Panc1 (cell line): ENCODE measurements around the gene P2RY14. TPM values are rescaled to one million over a fixed set of nuclear protein-coding genes. Genes with fewer than 3 reads are reported as not detected.

Source experiments
- ATAC-seq: fragments of 200-7000 bp; cut with Tn5 transposase; 2 replicates; pipeline ENCODE4 v1.9.1; 2020; ENCODE audit warnings: mild to moderate bottlenecking, moderate library complexity
- BruUV-seq: library from RNA; stranded (reverse); fragments of 400-500 nt; replicated peaks from 2 replicates; lab custom pipeline; 2021; lab: Mats Ljungman, UMichigan
- CTCF ChIA-PET: fragments of 300-600 bp; sonication (Branson Sonifier 250); formaldehyde crosslinking; loops from one replicate; lab custom pipeline; 2022; ENCODE audit warnings: antibody characterized with exemption; lab: Charles Lee
- POLR2A ChIA-PET: fragments of 300-600 bp; sonication (Branson Sonifier 250); formaldehyde crosslinking; loops from one replicate; lab custom pipeline; 2022; ENCODE audit warnings: antibody characterized with exemption; lab: Charles Lee
- DNase-seq: peaks from one replicate; pipeline ENCODE4 v3.0.0-alpha.2; 2010; ENCODE audit warnings: low read depth, low spot score
- H3K27ac ChIP-seq: 2 replicates; pipeline ENCODE4 v1.5.1; 2011; ENCODE audit warnings: mild to moderate bottlenecking, low read length, inconsistent platforms
- H3K27me3 ChIP-seq: fragments of 200-500 bp; sonication (Bioruptor generic); 2 replicates; pipeline ENCODE4 v1.6.0; 2014; ENCODE audit warnings: low read length, inconsistent platforms; ENCODE audit not compliant: control insufficient read depth, insufficient read depth
- H3K36me3 ChIP-seq: fragments of 200-500 bp; sonication (Bioruptor generic); 2 replicates; pipeline ENCODE4 v1.5.1; 2014; ENCODE audit warnings: inconsistent platforms, mild to moderate bottlenecking, low read length, moderate library complexity; ENCODE audit not compliant: control insufficient read depth, insufficient read depth
- H3K4me1 ChIP-seq: 2 replicates; pipeline ENCODE4 v1.5.1; 2011; ENCODE audit warnings: inconsistent platforms, mild to moderate bottlenecking, low read length, moderate library complexity; ENCODE audit not compliant: control insufficient read depth, insufficient read depth
- H3K4me3 ChIP-seq, 2 experiments: 2 replicates each; pipeline ENCODE4 v1.5.1; 2011 to 2012; ENCODE audit warnings: low read depth in 2 of 2, low read length in 2 of 2, mild to moderate bottlenecking in 2 of 2, inconsistent platforms in 1 of 2, moderate library complexity in 1 of 2
- H3K9me3 ChIP-seq: fragments of 200-500 bp; sonication (Bioruptor generic); 2 replicates; pipeline ENCODE4 v1.5.1; 2014; ENCODE audit warnings: low read depth, mild to moderate bottlenecking, inconsistent platforms, low read length, moderate library complexity; ENCODE audit not compliant: control insufficient read depth, insufficient read depth
- POLR2AphosphoS5 ChIP-seq: IDR thresholded peaks from 2 replicates; pipeline ENCODE4 v1.6.1; 2012; ENCODE audit warnings: mild to moderate bottlenecking, low read depth, low read length, moderate library complexity
- SIN3A ChIP-seq: IDR thresholded peaks from 2 replicates; pipeline ENCODE4 v1.6.1; 2012; ENCODE audit warnings: low read depth, mild to moderate bottlenecking, low read length, moderate library complexity, borderline replicate concordance; ENCODE audit not compliant: insufficient read depth
- TCF7L2 ChIP-seq: IDR thresholded peaks from 2 replicates; pipeline ENCODE4 v1.6.1; 2011; ENCODE audit warnings: mild to moderate bottlenecking, low read depth, low read length, inconsistent platforms
- in situ Hi-C: cut with HindIII; loops from 2 replicates; pipeline ENCODE4 v1.10.0; 2016; ENCODE audit warnings: low sequenced_read_pairs, low pct_unique_long_range_greater_than_20kb
- intact Hi-C: fragments of 100-400 bp; cut with micrococcal nuclease; formaldehyde crosslinking; loops from one replicate; pipeline ENCODE4 v1.10.0; 2022; ENCODE audit not compliant: unreplicated experiment
- total RNA-seq: library from RNA; stranded (reverse); gene quantifications from one replicate; pipeline ENCODE4 v1.2.1, GENCODE V29; 2021; ENCODE audit not compliant: unreplicated experiment
- TF ChIP-seq, protein P1 (sequence below): fragments of 450-650 bp; IDR thresholded peaks from 2 replicates; pipeline ENCODE4 v1.5.1; 2017; ENCODE audit warnings: mild to moderate bottlenecking
- TF ChIP-seq, protein P2 (sequence below), 2 experiments: IDR thresholded peaks; 2 replicates each; pipeline ENCODE4 v1.6.1; 2011 to 2012; ENCODE audit warnings: low read depth in 2 of 2, control low read depth in 1 of 2, low read length in 1 of 2, mild to moderate bottlenecking in 1 of 2, moderate library complexity in 1 of 2; ENCODE audit not compliant: insufficient read depth in 1 of 2

Gene P2RY14
- total RNA-seq, 1 experiment from 2014 or later = not detected

DNA sequence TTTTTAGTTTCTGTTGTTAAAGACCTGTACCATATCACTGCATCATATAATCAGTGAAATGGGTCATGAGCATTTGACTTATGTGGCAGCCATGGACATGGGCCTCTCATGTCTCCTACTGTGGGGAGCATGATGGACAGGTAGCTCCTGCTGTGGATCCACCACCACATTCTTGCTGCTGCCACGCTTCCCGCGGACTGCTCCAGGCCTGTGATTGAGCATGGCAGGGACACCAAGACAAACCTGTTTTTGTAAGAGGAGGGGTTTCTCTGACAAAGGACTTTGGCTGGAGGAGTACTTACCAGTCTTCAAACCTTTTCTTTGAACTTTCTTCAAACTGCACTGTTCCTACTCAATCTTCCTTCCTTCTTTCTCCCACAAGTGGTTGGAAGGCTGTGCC lies 17.9 kb upstream of the P2RY14 start:
- ATAC-seq (no peak), DNase-seq (no peak)
- Histone ChIP-seq H3K4me3 (no peak overlapping the region), H3K27ac (no peak overlapping the region), H3K4me1 (no peaks in the 10 kb centered on the region), H3K36me3 (no peaks in the 10 kb centered on the region), H3K9me3 (no peaks in the 10 kb centered on the region), H3K27me3 (no peaks in the 10 kb centered on the region)
- in situ Hi-C loops (no loop called here), intact Hi-C loops (no loop called here)
- no TSS peak for BruUV-seq
- TF ChIP-seq SIN3A (no peak), TCF7L2 (no peak), POLR2AphosphoS5 (no peak)
- TF ChIP-seq, protein P1, sequence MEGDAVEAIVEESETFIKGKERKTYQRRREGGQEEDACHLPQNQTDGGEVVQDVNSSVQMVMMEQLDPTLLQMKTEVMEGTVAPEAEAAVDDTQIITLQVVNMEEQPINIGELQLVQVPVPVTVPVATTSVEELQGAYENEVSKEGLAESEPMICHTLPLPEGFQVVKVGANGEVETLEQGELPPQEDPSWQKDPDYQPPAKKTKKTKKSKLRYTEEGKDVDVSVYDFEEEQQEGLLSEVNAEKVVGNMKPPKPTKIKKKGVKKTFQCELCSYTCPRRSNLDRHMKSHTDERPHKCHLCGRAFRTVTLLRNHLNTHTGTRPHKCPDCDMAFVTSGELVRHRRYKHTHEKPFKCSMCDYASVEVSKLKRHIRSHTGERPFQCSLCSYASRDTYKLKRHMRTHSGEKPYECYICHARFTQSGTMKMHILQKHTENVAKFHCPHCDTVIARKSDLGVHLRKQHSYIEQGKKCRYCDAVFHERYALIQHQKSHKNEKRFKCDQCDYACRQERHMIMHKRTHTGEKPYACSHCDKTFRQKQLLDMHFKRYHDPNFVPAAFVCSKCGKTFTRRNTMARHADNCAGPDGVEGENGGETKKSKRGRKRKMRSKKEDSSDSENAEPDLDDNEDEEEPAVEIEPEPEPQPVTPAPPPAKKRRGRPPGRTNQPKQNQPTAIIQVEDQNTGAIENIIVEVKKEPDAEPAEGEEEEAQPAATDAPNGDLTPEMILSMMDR = no peak
- TF ChIP-seq, protein P2, sequence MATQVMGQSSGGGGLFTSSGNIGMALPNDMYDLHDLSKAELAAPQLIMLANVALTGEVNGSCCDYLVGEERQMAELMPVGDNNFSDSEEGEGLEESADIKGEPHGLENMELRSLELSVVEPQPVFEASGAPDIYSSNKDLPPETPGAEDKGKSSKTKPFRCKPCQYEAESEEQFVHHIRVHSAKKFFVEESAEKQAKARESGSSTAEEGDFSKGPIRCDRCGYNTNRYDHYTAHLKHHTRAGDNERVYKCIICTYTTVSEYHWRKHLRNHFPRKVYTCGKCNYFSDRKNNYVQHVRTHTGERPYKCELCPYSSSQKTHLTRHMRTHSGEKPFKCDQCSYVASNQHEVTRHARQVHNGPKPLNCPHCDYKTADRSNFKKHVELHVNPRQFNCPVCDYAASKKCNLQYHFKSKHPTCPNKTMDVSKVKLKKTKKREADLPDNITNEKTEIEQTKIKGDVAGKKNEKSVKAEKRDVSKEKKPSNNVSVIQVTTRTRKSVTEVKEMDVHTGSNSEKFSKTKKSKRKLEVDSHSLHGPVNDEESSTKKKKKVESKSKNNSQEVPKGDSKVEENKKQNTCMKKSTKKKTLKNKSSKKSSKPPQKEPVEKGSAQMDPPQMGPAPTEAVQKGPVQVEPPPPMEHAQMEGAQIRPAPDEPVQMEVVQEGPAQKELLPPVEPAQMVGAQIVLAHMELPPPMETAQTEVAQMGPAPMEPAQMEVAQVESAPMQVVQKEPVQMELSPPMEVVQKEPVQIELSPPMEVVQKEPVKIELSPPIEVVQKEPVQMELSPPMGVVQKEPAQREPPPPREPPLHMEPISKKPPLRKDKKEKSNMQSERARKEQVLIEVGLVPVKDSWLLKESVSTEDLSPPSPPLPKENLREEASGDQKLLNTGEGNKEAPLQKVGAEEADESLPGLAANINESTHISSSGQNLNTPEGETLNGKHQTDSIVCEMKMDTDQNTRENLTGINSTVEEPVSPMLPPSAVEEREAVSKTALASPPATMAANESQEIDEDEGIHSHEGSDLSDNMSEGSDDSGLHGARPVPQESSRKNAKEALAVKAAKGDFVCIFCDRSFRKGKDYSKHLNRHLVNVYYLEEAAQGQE (IDR thresholded peaks at IDR 0.05; ENCODE audit: insufficient read depth in 1 of 2, low read depth in 2 of 2, low read length in 1 of 2) = no peak
- CTCF ChIA-PET = no interaction called here
- POLR2A ChIA-PET = no interaction called here

DNA sequence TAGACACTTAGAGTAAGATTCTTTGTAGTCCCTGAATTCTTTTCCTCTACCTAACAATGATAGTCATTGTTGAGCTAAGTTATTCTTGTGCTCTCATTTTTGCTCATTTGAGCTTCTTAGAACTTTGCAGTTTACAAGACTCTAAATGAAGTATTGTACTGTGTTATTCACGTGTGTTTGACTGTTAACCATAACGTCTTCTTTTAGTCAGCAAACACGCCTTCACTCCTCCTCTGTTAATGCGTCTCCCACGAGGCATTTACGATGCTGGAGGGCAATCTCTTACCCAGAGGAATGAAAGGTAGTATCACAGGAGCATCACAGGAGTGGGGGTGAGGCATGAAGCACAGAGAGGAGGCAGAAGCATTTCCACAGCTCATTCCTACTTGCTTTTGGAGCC lies 14.8 kb upstream of the P2RY14 start:
- H3K27ac ChIP-seq = no peak overlapping the region
- in situ Hi-C loops (no loop called here), intact Hi-C loops (loop anchor here (5.0 kb wide), 2 partner anchors 34 to 544 kb away; partner anchors contain the start of gene P2RY13)
- no peaks in the 10 kb centered on the region for H3K36me3 ChIP-seq
- no peak for TF ChIP-seq SIN3A
- TF ChIP-seq POLR2AphosphoS5 = no peak
- TF ChIP-seq, protein P1 = no peak
- TF ChIP-seq, protein P2 (IDR thresholded peaks at IDR 0.05; ENCODE audit: insufficient read depth in 1 of 2, low read depth in 2 of 2, low read length in 1 of 2) = no peak
- no peak for TF ChIP-seq TCF7L2
- H3K27me3 ChIP-seq = no peaks in the 10 kb centered on the region
- H3K4me1 ChIP-seq = no peaks in the 10 kb centered on the region
- DNase-seq (no peak), ATAC-seq (no peak)
- BruUV-seq = no TSS peak
- H3K9me3 ChIP-seq = no peaks in the 10 kb centered on the region
- ChIA-PET POLR2A (no interaction called here), CTCF (interaction anchor here (0.6 kb wide), 3 partner anchors 16 to 544 kb away, joined by 3 to 4 read pairs (median 3); no protein-coding TSS in a partner anchor)
- no peak overlapping the region for H3K4me3 ChIP-seq
